Testis (tissue), 2 donors: ENCODE results near the gene PEAK3.

Experiments used
- POLR2A ChIP-seq: fragments of 450-650 bp; IDR thresholded peaks from one replicate; pipeline ENCODE4 v1.6.1; 2017; ENCODE audit warnings: antibody characterized with exemption, mild to moderate bottlenecking, moderate library complexity
- TF ChIP-seq, protein P1 (sequence below), 3 experiments: fragments of 450-650 bp in 2 of 3; fragments of 200-600 bp in 1 of 3; sonication (generic) in 1 of 3; IDR thresholded peaks; one replicate each; pipeline ENCODE4 v1.5.1; 2016 to 2019; ENCODE audit warnings: antibody characterized with exemption in 3 of 3, mild to moderate bottlenecking in 2 of 3, moderate library complexity in 1 of 3

DNA sequence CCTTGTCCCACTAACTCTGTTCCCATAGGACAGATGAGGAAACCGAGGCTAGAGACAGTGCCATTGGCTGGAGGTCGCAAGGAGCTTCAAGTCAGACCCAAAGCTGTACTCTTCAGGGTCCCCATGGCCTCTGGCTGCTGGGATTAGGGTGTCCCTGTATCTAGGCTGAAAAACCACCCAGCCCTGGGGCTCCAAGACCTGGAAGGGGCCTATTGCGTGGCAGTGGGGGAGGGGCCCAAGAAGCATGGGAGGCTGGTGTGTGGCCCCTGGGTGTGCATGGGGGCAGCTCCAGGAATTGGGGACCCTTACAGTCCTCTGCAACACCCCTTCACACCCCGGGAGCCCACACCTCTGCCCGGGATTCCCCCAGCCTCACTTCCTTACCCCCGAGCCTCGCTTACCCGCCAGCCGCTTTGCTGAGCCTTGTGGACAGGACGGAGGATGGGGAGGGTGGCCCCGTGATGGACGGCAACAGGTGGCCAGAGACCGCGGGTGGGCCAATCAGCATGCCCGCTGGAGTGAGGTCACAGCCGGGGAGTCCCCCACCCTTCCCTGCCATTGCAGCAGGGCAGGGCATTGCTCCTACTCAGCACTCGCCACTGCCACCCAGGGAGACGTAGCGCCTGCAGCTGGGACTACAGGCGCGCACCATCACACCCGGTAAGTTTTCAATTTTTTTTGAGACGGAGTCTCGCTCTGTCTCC, 25.8 kb downstream of the PEAK3 start, which contains the start of gene JSRP1:
- TF ChIP-seq, protein P1, sequence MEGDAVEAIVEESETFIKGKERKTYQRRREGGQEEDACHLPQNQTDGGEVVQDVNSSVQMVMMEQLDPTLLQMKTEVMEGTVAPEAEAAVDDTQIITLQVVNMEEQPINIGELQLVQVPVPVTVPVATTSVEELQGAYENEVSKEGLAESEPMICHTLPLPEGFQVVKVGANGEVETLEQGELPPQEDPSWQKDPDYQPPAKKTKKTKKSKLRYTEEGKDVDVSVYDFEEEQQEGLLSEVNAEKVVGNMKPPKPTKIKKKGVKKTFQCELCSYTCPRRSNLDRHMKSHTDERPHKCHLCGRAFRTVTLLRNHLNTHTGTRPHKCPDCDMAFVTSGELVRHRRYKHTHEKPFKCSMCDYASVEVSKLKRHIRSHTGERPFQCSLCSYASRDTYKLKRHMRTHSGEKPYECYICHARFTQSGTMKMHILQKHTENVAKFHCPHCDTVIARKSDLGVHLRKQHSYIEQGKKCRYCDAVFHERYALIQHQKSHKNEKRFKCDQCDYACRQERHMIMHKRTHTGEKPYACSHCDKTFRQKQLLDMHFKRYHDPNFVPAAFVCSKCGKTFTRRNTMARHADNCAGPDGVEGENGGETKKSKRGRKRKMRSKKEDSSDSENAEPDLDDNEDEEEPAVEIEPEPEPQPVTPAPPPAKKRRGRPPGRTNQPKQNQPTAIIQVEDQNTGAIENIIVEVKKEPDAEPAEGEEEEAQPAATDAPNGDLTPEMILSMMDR (IDR thresholded peaks at IDR 0.05), result no peak
- TF ChIP-seq POLR2A, result no peak
